KBM-7 (cell line): ENCODE data around the gene RAB11FIP4.

Experiments
- DNase-seq: peaks from one replicate; pipeline ENCODE4 v3.0.0-alpha.2; 2015
- in situ Hi-C: fragments of 300-500 bp; cut with MboI; formaldehyde crosslinking; loops from 2 replicates; pipeline ENCODE4 v1.14.3; 2020; ENCODE audit warnings: low sequenced_read_pairs, low pct_unique_long_range_greater_than_20kb, mixed read lengths

Gene RAB11FIP4

GRCh38 chr17:31490019-31490650 is 98.7 kb downstream of the RAB11FIP4 start:
- in situ Hi-C loops = no loop called here
- no peak for DNase-seq

GRCh38 chr17:31490671-31491375 is 99.3 kb downstream of the RAB11FIP4 start:
- DNase-seq = no peak
- in situ Hi-C loops = no loop called here

- in situ Hi-C loops = no loop called here
- peak; percentile 86 for DNase-seq
Measured at GRCh38 chr17:31491376-31492131, 100.1 kb downstream of the RAB11FIP4 start.

GRCh38 chr17:31492206-31492605 is 100.7 kb downstream of the RAB11FIP4 start:
- no peak for DNase-seq
- in situ Hi-C loops = no loop called here

GRCh38 chr17:31492880-31493655 is 101.6 kb downstream of the RAB11FIP4 start:
- peak; percentile 81 for DNase-seq
- in situ Hi-C loops = no loop called here

GRCh38 chr17:31493656-31494155 is 102.2 kb downstream of the RAB11FIP4 start:
- no peak for DNase-seq
- in situ Hi-C loops = no loop called here

GRCh38 chr17:31494259-31495021 is 103.0 kb downstream of the RAB11FIP4 start:
- in situ Hi-C loops = no loop called here
- peak; percentile 64 for DNase-seq

GRCh38 chr17:31495022-31495885 is 103.8 kb downstream of the RAB11FIP4 start:
- DNase-seq = no peak
- in situ Hi-C loops = no loop called here

GRCh38 chr17:31496097-31496496 is 104.6 kb downstream of the RAB11FIP4 start:
- in situ Hi-C loops = no loop called here
- no peak for DNase-seq

- DNase-seq = no peak
- in situ Hi-C loops = no loop called here
Measured at GRCh38 chr17:31496601-31497000, 105.1 kb downstream of the RAB11FIP4 start.

- DNase-seq = no peak
- in situ Hi-C loops = no loop called here
Measured at GRCh38 chr17:31497431-31497830, 106.0 kb downstream of the RAB11FIP4 start.

GRCh38 chr17:31497994-31498826 is 106.7 kb downstream of the RAB11FIP4 start:
- in situ Hi-C loops = no loop called here
- DNase-seq = no peak

GRCh38 chr17:31499771-31500554 is 108.5 kb downstream of the RAB11FIP4 start:
- DNase-seq = no peak
- in situ Hi-C loops = loop anchor here (25.0 kb wide), 1 partner anchor 288 kb away; no protein-coding TSS in a partner anchor

- DNase-seq = no peak
- in situ Hi-C loops = loop anchor here (25.0 kb wide), 1 partner anchor 294 kb away; no protein-coding TSS in a partner anchor
Measured at GRCh38 chr17:31506517-31506916, 115.0 kb downstream of the RAB11FIP4 start.

- DNase-seq = no peak
Measured at GRCh38 chr17:31508288-31509094, 117.0 kb downstream of the RAB11FIP4 start.

More at GRCh38 chr17:31508288-31509094, 117.0 kb downstream of the RAB11FIP4 start:
- in situ Hi-C loops = loop anchor here (25.0 kb wide), 1 partner anchor 296 kb away; no protein-coding TSS in a partner anchor
